CD4-positive, CD25-positive, alpha-beta regulatory T cell (primary cell): ENCODE data around the gene HAUS1. TPM values are rescaled to one million over a fixed set of nuclear protein-coding genes. Genes with fewer than 3 reads are reported as not detected.

Experiments
- ATAC-seq, 2 donors: fragments of 150-1000 bp; cut with Tn5 transposase; one replicate each; pipeline ENCODE4 v1.10.0; 2021; ENCODE audit warnings: low read depth in 2 of 2, moderate number of reproducible peaks in 2 of 2, moderate library complexity in 1 of 2
- DNase-seq, 3 donors: peaks; one replicate each; pipeline versions ENCODE4 v3.0.0 to v3.0.0-alpha.2; 2012 to 2022; ENCODE audit warnings: mixed read lengths in 1 of 3
- H3K27ac ChIP-seq: one replicate; pipeline ENCODE4 v1.7.0; 2013; ENCODE audit warnings: mild to moderate bottlenecking, low read length; ENCODE audit not compliant: insufficient read depth, poor library complexity, severe bottlenecking
- H3K27me3 ChIP-seq: one replicate; pipeline ENCODE4 v1.7.0; 2013; ENCODE audit warnings: low read length; ENCODE audit not compliant: control insufficient read depth, insufficient read depth
- H3K36me3 ChIP-seq: one replicate; pipeline ENCODE4 v1.7.0; 2013; ENCODE audit warnings: mild to moderate bottlenecking, low read length, moderate library complexity; ENCODE audit not compliant: control insufficient read depth, insufficient read depth
- H3K4me1 ChIP-seq: 2 replicates; pipeline ENCODE4 v1.7.0; 2013; ENCODE audit warnings: mild to moderate bottlenecking, low read length; ENCODE audit not compliant: insufficient read depth, control insufficient read depth, poor library complexity, severe bottlenecking
- H3K4me3 ChIP-seq: one replicate; pipeline ENCODE4 v1.7.0; 2013; ENCODE audit warnings: low read depth, mild to moderate bottlenecking, low read length, moderate library complexity
- H3K9me3 ChIP-seq, 2 experiments: 1 replicate in 1 of 2; 2 replicates in 1 of 2; pipeline ENCODE4 v1.7.0; 2013; ENCODE audit warnings: low read length in 2 of 2, mild to moderate bottlenecking in 1 of 2, moderate library complexity in 1 of 2; ENCODE audit not compliant: control insufficient read depth in 2 of 2
- H3K27ac Mint-ChIP-seq, 3 donors: one replicate each; pipeline ENCODE4 v1.8.0; 2020 to 2022; ENCODE audit warnings: mild to moderate bottlenecking in 3 of 3, mixed read lengths in 3 of 3, moderate library complexity in 2 of 3
- H3K27me3 Mint-ChIP-seq: one replicate; pipeline ENCODE4 v1.8.0; 2022; ENCODE audit warnings: mild to moderate bottlenecking, mixed read lengths
- H3K36me3 Mint-ChIP-seq: one replicate; pipeline ENCODE4 v1.8.0; 2020; ENCODE audit warnings: mixed read lengths
- H3K4me1 Mint-ChIP-seq, 4 donors: one replicate each; pipeline ENCODE4 v1.8.0; 2020 to 2022; ENCODE audit warnings: mixed read lengths in 4 of 4, mild to moderate bottlenecking in 1 of 4
- H3K4me3 Mint-ChIP-seq, 4 donors: one replicate each; pipeline ENCODE4 v1.8.0; 2020 to 2022; ENCODE audit warnings: mild to moderate bottlenecking in 4 of 4, mixed read lengths in 4 of 4, moderate library complexity in 3 of 4
- H3K9me3 Mint-ChIP-seq, 7 donors: one replicate each; pipeline ENCODE4 v1.8.0; 2020 to 2022; ENCODE audit warnings: mixed read lengths in 7 of 7, mild to moderate bottlenecking in 3 of 7, moderate library complexity in 2 of 7
- polyA plus RNA-seq, 4 donors: library from polyadenylated mRNA; unstranded; fragments of 300-500 nt; fragmentation: Illumina TruSeq; gene quantifications; one replicate each; pipeline ENCODE4 v1.2.3, GENCODE V29; 2021
- total RNA-seq: library from RNA; stranded (reverse); gene quantifications from one replicate; pipeline ENCODE4 v1.2.3, GENCODE V29; 2022

HAUS1 gene
- total and polyA plus RNA-seq, 5 donors from 2014 or later, result 21.3 to 72.1 (median 58.5) TPM

GRCh38 chr18:46166261-46166970 is 62.2 kb downstream of the HAUS1 start:
- ATAC-seq, result no peak
- Histone ChIP-seq H3K27ac (no peak overlapping the region), H3K36me3 (no peaks in the 10 kb centered on the region), H3K9me3 (no peaks in the 10 kb centered on the region), H3K27me3 (no peaks in the 10 kb centered on the region), H3K4me3 (no peak overlapping the region), H3K4me1 (no peaks in the 10 kb centered on the region)
- Mint-ChIP-seq H3K4me3 (peak overlapping the region in 1 of 4 donors; percentile 49), H3K9me3 (no peaks in the 10 kb centered on the region), H3K27ac (no peak overlapping the region), H3K36me3 (no peaks in the 10 kb centered on the region), H3K4me1 (peaks cover 6 to 25% (median 16%) of the 10 kb centered on the region in 4 donors), H3K27me3 (peaks cover 4% of the 10 kb centered on the region)
- no peak for DNase-seq

GRCh38 chr18:46167971-46168370 is 63.8 kb downstream of the HAUS1 start:
- Mint-ChIP-seq H3K4me1 (peaks cover 5 to 23% (median 14%) of the 10 kb centered on the region in 4 donors), H3K27ac (peak overlapping the region; percentile 41 to 93 (median 76)), H3K9me3 (no peaks in the 10 kb centered on the region), H3K27me3 (peaks cover 4% of the 10 kb centered on the region), H3K36me3 (no peaks in the 10 kb centered on the region), H3K4me3 (peak overlapping the region; percentile 48 to 85 (median 78))
- ATAC-seq (peak; percentile 66 to 70), DNase-seq (peak in 1 of 3 donors; percentile 85)
- Histone ChIP-seq H3K4me1 (no peaks in the 10 kb centered on the region), H3K27me3 (peaks cover 1% of the 10 kb centered on the region), H3K9me3 (no peaks in the 10 kb centered on the region), H3K36me3 (no peaks in the 10 kb centered on the region), H3K4me3 (peak overlapping the region; percentile 7), H3K27ac (no peak overlapping the region)

DNA sequence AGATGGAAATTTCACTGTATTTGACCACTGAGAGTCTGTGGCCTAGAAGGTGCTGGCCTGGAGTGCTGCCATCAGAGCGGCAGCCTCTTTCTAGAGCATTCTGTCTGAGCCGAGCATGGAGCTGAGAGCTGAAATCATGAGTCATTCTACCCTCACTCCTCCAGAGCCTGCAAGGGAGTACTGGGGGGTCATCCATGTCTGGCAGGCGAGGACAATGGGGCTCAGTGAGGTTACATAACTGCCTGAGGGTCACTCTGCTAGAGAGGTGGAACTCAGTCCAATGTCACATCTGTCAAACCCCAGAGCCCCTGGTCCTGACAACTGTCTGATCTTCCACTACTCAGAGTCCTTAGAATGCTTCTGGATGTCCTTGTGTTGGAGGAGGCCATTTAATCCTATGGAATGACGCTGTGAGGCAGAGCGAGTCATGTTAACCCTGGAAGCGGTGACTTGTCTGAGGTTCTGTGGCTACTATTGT is 65.3 kb downstream of the HAUS1 start:
- H3K27me3 ChIP-seq, result peaks cover 1% of the 10 kb centered on the region
- H3K27me3 Mint-ChIP-seq, result no peaks in the 10 kb centered on the region
- peaks cover 3% of the 10 kb centered on the region for H3K4me1 ChIP-seq
- H3K9me3 Mint-ChIP-seq, result no peaks in the 10 kb centered on the region
- no peaks in the 10 kb centered on the region for H3K36me3 ChIP-seq
- peaks cover 0 to 22% (median 14%) of the 10 kb centered on the region in 4 donors for H3K4me1 Mint-ChIP-seq
- no peak overlapping the region for H3K27ac ChIP-seq
- DNase-seq (no peak), ATAC-seq (no peak)
- H3K4me3 Mint-ChIP-seq, result peak overlapping the region in 1 of 4 donors; percentile 64
- peak overlapping the region in 2 of 3 donors; percentile 25 to 27 for H3K27ac Mint-ChIP-seq
- H3K9me3 ChIP-seq, result no peaks in the 10 kb centered on the region
- H3K36me3 Mint-ChIP-seq, result peaks cover 3% of the 10 kb centered on the region
- H3K4me3 ChIP-seq, result no peak overlapping the region

- H3K36me3 Mint-ChIP-seq, result peaks cover 3% of the 10 kb centered on the region
- Histone ChIP-seq H3K4me1 (peaks cover 16% of the 10 kb centered on the region), H3K36me3 (no peaks in the 10 kb centered on the region), H3K27ac (no peak overlapping the region), H3K9me3 (no peaks in the 10 kb centered on the region), H3K4me3 (no peak overlapping the region), H3K27me3 (peaks cover 1% of the 10 kb centered on the region)
- H3K4me1 Mint-ChIP-seq, result peaks cover 11 to 38% (median 25%) of the 10 kb centered on the region in 4 donors
- H3K9me3 Mint-ChIP-seq, result no peaks in the 10 kb centered on the region
- DNase-seq (no peak), ATAC-seq (no peak)
- H3K4me3 Mint-ChIP-seq, result peak overlapping the region in 3 of 4 donors; percentile 8 to 66 (median 36)
- peak overlapping the region in 2 of 3 donors; percentile 58 to 79 for H3K27ac Mint-ChIP-seq
- no peaks in the 10 kb centered on the region for H3K27me3 Mint-ChIP-seq
Observed at GRCh38 chr18:46171331-46171730, 67.1 kb downstream of the HAUS1 start.

DNA sequence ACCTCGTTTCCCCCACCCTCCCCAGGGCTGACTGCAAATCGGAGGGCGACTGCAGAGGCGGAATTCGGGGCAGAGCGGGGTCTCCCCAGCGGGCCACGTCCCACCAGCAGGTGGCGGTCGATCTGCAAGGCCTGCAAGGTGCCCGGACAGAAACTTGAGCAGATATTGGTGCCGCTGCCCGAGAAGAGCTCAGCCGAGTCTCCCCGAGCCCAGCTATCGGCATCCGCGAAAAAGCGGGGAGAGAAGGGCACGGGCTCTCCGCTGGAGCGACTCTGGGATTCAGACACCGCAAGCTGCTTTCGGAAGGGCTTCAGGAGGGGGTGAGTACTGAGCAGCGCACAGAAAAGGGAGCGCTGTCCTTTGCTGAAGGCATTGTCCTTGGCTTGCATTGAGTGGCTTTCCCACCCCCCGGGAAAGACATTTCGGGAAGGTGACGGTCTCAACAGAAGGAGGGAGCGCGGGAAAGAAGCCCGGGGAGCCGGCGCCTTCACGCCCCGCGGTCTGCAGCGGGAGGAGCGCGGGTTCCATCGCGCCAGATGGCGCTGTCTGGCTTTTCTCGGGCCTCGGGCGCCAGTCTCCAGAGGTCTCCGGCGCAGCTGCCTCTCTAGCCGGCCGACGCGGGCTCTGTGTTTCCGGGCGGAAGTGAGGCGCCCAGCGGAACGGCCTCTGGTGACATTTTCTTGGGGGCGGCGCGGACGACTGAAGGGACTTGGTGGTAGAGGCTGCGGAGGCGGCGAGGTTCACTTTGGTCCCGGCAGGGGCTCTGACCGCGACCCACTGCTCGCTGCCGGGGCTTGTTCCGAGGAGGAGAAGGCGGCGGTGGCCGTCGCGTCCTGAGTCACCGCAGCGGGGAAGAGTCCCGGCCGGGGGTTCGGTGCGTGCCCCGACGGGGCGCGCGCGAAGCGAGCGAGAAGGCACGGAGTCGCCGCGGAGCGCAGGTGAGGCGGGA is 69.5 kb downstream of the HAUS1 start:
- Mint-ChIP-seq H3K36me3 (peaks cover 6% of the 10 kb centered on the region), H3K4me3 (peak overlapping the region; percentile 95 to 99 (median 99)), H3K9me3 (no peaks in the 10 kb centered on the region)

GRCh38 chr18:46174342-46175041 is 70.3 kb downstream of the HAUS1 start:
- Histone ChIP-seq H3K4me1 (peaks cover 33% of the 10 kb centered on the region), H3K27ac (peak overlapping the region; percentile 84), H3K36me3 (no peaks in the 10 kb centered on the region), H3K9me3 (no peaks in the 10 kb centered on the region), H3K4me3 (peak overlapping the region; percentile 85), H3K27me3 (peaks cover 1% of the 10 kb centered on the region)
- peak; percentile 11 to 60 (median 22) for DNase-seq
- ATAC-seq, result no peak
- Mint-ChIP-seq H3K4me1 (peaks cover 17 to 47% (median 34%) of the 10 kb centered on the region in 4 donors), H3K27me3 (no peaks in the 10 kb centered on the region), H3K36me3 (peaks cover 6% of the 10 kb centered on the region), H3K9me3 (no peaks in the 10 kb centered on the region), H3K4me3 (peak overlapping the region; percentile 95 to 99 (median 99)), H3K27ac (peak overlapping the region; percentile 89 to 96 (median 91))

More for the DNA sequence above, 69.5 kb downstream of the HAUS1 start:
- no peaks in the 10 kb centered on the region for H3K27me3 Mint-ChIP-seq
- ATAC-seq, result peak; percentile 91 to 93
- Histone ChIP-seq H3K27me3 (peaks cover 1% of the 10 kb centered on the region), H3K4me1 (peaks cover 33% of the 10 kb centered on the region), H3K9me3 (no peaks in the 10 kb centered on the region), H3K4me3 (peak overlapping the region; percentile 87), H3K36me3 (no peaks in the 10 kb centered on the region), H3K27ac (peak overlapping the region; percentile 84)
- peaks cover 17 to 49% (median 32%) of the 10 kb centered on the region in 4 donors for H3K4me1 Mint-ChIP-seq
- H3K27ac Mint-ChIP-seq, result peak overlapping the region; percentile 96 to 99 (median 98)
- DNase-seq, result peak; percentile 89 to 96 (median 92)

- Histone ChIP-seq H3K4me1 (peaks cover 33% of the 10 kb centered on the region), H3K36me3 (no peaks in the 10 kb centered on the region), H3K4me3 (peak overlapping the region; percentile 85), H3K27ac (no peak overlapping the region), H3K9me3 (no peaks in the 10 kb centered on the region), H3K27me3 (peaks cover 1% of the 10 kb centered on the region)
- Mint-ChIP-seq H3K4me3 (peak overlapping the region; percentile 95 to 99 (median 99)), H3K36me3 (peaks cover 6% of the 10 kb centered on the region), H3K27ac (peak overlapping the region in 2 of 3 donors; percentile 58 to 96), H3K27me3 (no peaks in the 10 kb centered on the region), H3K4me1 (peaks cover 17 to 62% (median 45%) of the 10 kb centered on the region in 4 donors), H3K9me3 (no peaks in the 10 kb centered on the region)
- no peak for DNase-seq
- ATAC-seq, result no peak
Observed at GRCh38 chr18:46176001-46176400, 71.8 kb downstream of the HAUS1 start.
